Tibial artery (tissue), 4 donors: ENCODE measurements around the gene B4GALNT3.

ENCODE experiments used
- DNase-seq, 2 donors: peaks; one replicate each; pipeline ENCODE4 v3.0.0-alpha.2; 2019
- H3K27ac ChIP-seq, 2 donors: fragments of 200-600 bp; sonication (generic) in 1 of 2; 1 replicate in 1 of 2; 2 replicates in 1 of 2; pipeline ENCODE4 v1.5.1; 2018 to 2019; ENCODE audit warnings: mild to moderate bottlenecking in 1 of 2
- H3K27me3 ChIP-seq, 2 donors: fragments of 200-600 bp; sonication (generic) in 1 of 2; one replicate each; pipeline versions ENCODE4 v1.5.1 to v1.6.0; 2016 to 2019
- H3K36me3 ChIP-seq, 3 donors: fragments of 200-600 bp; sonication (generic) in 2 of 3; one replicate each; pipeline ENCODE4 v1.5.1; 2016 to 2019; ENCODE audit warnings: mild to moderate bottlenecking in 2 of 3
- H3K4me1 ChIP-seq, 4 donors: fragments of 200-600 bp; sonication (generic) in 2 of 4; 1 replicate in 3 of 4; 2 replicates in 1 of 4; pipeline ENCODE4 v1.5.1; 2016 to 2019
- H3K4me3 ChIP-seq, 2 donors: fragments of 200-600 bp; sonication (generic) in 1 of 2; 1 replicate in 1 of 2; 2 replicates in 1 of 2; pipeline ENCODE4 v1.5.1; 2018 to 2019; ENCODE audit warnings: mild to moderate bottlenecking in 2 of 2
- H3K9me3 ChIP-seq, 3 donors: fragments of 200-600 bp; sonication (generic) in 1 of 3; one replicate each; pipeline ENCODE4 v1.5.1; 2016 to 2019
- CTCF ChIP-seq, 2 experiments: fragments of 200-600 bp in 1 of 2; fragments of 450-650 bp in 1 of 2; IDR thresholded peaks; one replicate each; pipeline ENCODE4 v1.5.1; 2017 to 2019; ENCODE audit warnings: antibody characterized with exemption in 2 of 2, mild to moderate bottlenecking in 1 of 2, moderate library complexity in 1 of 2
- intact Hi-C: fragments of 100-400 bp; cut with DNase I; formaldehyde crosslinking; loops from one replicate; pipeline ENCODE4 v1.15.0; 2023; ENCODE audit warnings: low total_unique reads

B4GALNT3 gene

GRCh38 chr12:509500-509899 lies 49.8 kb downstream of the B4GALNT3 start:
- Histone ChIP-seq H3K9me3 (no peaks in the 10 kb centered on the region), H3K4me3 (no peak overlapping the region), H3K36me3 (no peaks in the 10 kb centered on the region), H3K27ac (no peak overlapping the region), H3K27me3 (no peaks in the 10 kb centered on the region), H3K4me1 (peaks cover 0 to 4% (median 0%) of the 10 kb centered on the region in 4 donors)
- no peak for TF ChIP-seq CTCF (IDR thresholded peaks at IDR 0.05)
- intact Hi-C loops, result no loop called here
- DNase-seq, result no peak

GRCh38 chr12:510071-510825 lies 50.5 kb downstream of the B4GALNT3 start:
- DNase-seq, result no peak

GRCh38 chr12:512933-513332 lies 53.2 kb downstream of the B4GALNT3 start:
- intact Hi-C loops, result no loop called here
- no peaks in the 10 kb centered on the region for H3K36me3 ChIP-seq
- H3K4me3 ChIP-seq, result no peak overlapping the region
- no peaks in the 10 kb centered on the region for H3K27me3 ChIP-seq
- H3K4me1 ChIP-seq, result peaks cover 0 to 4% (median 0%) of the 10 kb centered on the region in 4 donors
- no peak for TF ChIP-seq CTCF (IDR thresholded peaks at IDR 0.05)
- no peak for DNase-seq
- no peaks in the 10 kb centered on the region for H3K9me3 ChIP-seq
- H3K27ac ChIP-seq, result no peak overlapping the region

More at GRCh38 chr12:510071-510825, 50.5 kb downstream of the B4GALNT3 start:
- Histone ChIP-seq H3K27me3 (no peaks in the 10 kb centered on the region), H3K27ac (no peak overlapping the region), H3K36me3 (no peaks in the 10 kb centered on the region), H3K4me3 (no peak overlapping the region), H3K9me3 (no peaks in the 10 kb centered on the region), H3K4me1 (peaks cover 0 to 4% (median 0%) of the 10 kb centered on the region in 4 donors)
- intact Hi-C loops, result no loop called here
- no peak for TF ChIP-seq CTCF (IDR thresholded peaks at IDR 0.05)

GRCh38 chr12:513446-513845 lies 53.7 kb downstream of the B4GALNT3 start:
- no peak for TF ChIP-seq CTCF (IDR thresholded peaks at IDR 0.05)
- Histone ChIP-seq H3K27me3 (no peaks in the 10 kb centered on the region), H3K9me3 (no peaks in the 10 kb centered on the region), H3K4me1 (peaks cover 0 to 4% (median 0%) of the 10 kb centered on the region in 4 donors), H3K27ac (no peak overlapping the region), H3K36me3 (no peaks in the 10 kb centered on the region), H3K4me3 (no peak overlapping the region)
- intact Hi-C loops, result no loop called here
- peak in 1 of 2 donors; percentile 1 for DNase-seq

GRCh38 chr12:517538-517937 lies 57.8 kb downstream of the B4GALNT3 start:
- no peaks in the 10 kb centered on the region for H3K36me3 ChIP-seq
- intact Hi-C loops, result no loop called here
- H3K27me3 ChIP-seq, result no peaks in the 10 kb centered on the region
- no peaks in the 10 kb centered on the region for H3K4me1 ChIP-seq
- no peak for DNase-seq
- no peak overlapping the region for H3K4me3 ChIP-seq
- no peak overlapping the region for H3K27ac ChIP-seq
- no peaks in the 10 kb centered on the region for H3K9me3 ChIP-seq
- no peak for TF ChIP-seq CTCF (IDR thresholded peaks at IDR 0.05)
